ENCODE measurements around the gene FAM53A.
"Not testable (repeated sequence)": the region's sequence is repeated elsewhere in the genome, so short reads cannot be mapped to it uniquely, and the experiment has no call there.

Gene FAM53A

DNA sequence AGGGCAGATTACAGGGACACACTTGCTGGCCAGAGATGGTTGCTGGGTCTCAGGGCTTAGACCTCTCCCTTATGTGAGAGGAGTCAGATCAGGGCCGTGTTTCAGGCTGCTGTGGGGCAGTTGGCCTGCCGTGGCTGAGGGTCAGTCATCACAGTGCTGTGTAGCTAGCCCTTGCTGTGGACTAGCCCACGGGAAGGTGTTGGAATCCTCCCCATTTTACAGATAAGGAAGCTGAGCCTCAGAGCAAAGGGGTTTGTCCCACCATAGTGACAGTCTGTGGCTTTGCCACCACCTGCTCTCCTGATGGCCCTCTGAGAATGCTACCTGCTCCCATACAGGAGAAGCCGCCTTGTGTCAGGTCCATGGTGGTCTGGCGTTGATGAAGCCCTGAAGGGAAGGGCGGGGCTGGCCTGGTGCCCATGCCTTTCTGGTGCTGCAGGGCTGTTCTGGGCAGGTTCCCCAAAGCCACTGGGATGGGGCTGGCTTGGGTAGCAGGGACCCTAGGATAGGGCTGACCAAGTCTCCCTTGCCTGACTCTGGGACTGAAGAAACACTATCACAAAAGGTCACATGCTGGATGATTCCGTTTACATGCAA, 2.4 kb upstream of the FAM53A start:
- no peak for DNase-seq

GRCh38 chr4:1685235-1686150, 1.4 kb upstream of the FAM53A start:
- DNase-seq: peak; percentile 63

DNA sequence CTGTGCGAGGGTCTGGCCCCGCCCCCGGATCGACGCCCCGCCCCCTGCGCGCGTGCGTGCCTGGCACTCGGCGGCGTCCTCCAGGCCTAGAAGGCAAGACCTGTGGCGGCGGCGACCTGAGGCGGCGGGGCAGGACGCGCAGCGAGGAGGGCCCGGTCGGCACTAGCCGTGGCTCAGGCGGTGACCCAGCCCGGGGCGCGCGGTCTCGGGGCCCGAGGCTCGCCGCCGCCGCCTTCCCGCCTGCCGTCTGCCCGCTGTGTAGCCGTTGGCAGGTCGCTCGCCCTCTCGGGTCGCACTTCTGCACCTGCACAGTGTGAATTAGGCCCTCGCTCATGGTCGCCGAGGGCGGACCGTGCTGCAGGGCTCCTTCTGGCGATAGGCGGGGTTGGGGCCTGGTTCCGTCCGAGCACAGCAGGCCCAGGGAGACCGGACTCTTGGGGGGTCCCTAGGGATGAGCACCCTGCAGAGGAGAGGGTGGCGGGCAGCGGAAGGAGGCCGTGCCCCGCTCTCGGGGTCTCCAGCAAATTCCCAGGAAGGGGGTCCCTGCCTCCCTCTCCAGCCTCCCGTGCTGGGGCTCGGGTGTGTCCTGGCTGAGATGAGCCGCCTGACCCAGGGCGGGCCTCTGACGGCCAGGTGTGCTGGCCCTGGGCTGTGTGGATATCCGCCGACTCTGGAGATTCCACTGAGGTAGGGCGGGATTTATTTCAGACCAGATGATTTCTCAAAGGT, 557 bp upstream of the FAM53A start:
- peak; percentile 58 for DNase-seq

DNA sequence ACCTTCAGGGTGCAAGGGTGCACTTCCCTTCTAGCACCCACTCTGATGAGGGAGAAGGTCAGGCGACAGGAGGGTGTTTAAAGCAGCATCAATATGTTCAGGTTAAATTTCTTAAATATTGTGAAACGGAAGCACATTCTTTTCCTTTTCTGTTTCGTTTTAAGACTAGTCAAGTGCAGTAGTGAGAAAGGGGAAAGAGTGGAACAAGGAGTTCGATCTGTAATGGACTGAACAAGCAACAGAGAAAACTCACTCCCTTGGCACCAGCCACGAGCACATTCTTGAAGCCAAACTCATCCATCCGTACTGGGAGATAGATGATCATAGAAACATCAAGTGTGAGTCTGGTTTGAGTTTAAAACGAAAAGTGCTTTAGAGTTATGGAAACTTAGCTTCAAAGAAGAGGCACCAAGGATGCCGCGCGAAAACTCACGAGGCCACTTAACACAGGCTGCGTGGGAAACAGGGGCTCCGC, 815 bp downstream of the FAM53A start:
- DNase-seq: no peak

DNA sequence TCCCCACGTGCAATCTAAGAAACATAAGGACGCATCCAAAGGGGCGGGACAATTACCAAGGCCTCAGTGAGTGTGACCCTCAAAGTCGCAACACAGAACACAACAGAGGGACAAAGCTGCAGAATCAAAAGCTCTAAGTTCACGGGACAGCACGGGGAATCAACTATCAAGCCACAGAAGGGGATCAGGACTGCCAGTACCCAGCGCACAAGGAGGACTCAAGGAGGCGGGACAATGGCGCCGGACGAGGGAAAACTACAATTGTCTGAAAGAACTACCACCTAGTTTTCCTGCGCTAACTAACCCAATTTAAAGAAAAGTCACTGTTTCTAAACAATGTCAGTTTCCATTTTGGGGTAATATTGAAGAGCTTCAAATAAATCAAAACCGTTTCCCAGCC, 1.3 kb downstream of the FAM53A start:
- no peak for DNase-seq

GRCh38 chr4:1678244-1678643, 5.9 kb downstream of the FAM53A start:
- DNase-seq: no peak

DNA sequence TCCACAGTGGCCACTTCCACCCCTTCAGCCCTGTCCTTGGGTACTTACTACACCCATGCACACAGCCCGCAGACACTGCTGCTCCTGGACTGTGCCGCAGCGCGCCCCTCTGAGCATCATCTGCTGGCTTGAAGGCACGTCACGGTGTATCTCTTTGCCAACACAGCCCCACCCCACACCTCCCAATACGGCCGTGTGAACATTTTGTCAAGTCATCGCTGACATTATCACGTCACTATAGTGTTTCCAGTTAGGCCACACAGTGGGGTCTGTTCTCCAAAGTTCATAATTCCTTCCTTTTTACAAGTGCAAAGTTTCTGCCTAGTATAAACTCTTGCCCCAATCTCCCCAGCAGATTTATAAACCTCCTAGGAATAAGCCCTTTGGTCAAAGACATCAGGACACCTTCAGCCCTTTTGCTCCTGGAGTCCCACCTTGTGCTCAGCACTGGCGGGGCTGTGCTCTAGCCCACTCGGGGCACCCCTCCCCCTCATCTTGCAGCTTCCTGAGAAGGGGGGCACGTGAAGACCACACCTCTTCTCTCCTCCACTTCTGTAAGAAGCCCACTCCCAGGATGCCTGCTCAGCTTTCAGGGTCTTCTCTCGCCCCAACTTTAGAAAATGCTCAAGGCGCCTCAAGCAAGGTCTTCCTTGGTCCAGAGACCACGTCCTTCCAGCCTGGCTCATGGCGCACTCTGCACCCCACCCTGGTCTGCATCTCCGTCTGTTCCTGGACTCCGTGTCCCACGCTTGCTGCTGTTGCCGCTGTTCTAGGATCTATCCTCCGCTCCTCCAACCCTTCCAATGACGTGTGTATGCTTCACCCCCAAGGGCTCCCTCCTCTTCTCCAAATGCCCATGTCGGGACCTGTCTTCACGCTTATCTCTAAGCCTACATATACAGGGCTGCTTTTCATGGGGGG, 7.2 kb downstream of the FAM53A start:
- no peak for DNase-seq

- no peak for DNase-seq
These were observed 8.3 kb downstream of the FAM53A start for GRCh38 chr4:1675802-1676137.

DNA sequence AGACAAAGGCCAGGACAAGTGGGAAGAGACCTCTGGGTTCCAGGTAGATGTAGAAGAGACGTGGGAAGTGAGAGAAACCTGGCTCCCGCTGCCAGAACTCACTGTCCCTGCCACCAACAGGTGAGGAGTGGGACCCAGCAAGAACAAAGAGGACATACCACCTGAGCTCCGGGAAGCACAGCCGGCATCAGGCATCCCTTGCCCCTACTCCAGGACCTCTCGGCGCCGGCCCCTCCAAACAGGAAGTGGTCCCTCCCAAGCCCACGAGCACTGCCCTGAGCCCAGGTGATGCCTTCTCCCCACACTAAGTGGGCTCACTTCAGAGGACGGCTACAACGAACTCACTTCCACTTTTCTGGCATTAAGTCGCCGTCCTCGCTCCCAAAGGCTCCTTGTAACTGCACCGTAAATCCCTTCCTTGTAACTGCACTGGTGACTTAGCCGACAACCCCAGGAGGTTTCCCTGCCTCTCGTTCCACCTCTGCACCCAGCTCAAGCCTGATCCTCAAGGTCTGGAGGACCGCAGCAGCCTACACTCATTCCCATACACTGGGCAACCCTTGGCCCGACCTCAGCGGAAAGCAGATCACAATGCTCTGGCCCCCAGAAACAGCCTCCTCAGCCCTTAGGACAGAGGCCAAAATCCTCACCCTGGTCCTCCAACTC, 8.8 kb downstream of the FAM53A start:
- DNase-seq: no peak

GRCh38 chr4:1674682-1675081, 9.4 kb downstream of the FAM53A start:
- DNase-seq: no peak

DNA sequence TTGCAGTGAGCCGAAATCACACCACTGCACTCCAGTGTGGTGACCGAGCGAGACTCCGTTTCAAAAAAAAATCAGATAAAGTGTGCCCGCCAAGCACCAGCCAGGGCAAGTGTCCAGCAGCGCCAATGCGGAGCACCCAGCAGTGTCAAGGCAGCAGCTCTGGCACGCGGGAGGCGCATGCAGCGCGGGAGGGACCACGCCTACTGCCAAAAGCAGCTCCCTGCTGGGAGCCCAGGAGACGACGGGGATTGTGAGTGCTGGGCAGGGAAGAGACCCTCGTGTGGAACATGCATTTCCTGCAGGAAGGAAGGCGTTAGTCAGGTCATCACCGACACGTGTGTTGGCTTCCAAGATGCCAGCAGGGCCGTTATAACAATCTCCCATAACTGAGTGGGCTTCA, 10.4 kb downstream of the FAM53A start:
- DNase-seq: no peak

DNA sequence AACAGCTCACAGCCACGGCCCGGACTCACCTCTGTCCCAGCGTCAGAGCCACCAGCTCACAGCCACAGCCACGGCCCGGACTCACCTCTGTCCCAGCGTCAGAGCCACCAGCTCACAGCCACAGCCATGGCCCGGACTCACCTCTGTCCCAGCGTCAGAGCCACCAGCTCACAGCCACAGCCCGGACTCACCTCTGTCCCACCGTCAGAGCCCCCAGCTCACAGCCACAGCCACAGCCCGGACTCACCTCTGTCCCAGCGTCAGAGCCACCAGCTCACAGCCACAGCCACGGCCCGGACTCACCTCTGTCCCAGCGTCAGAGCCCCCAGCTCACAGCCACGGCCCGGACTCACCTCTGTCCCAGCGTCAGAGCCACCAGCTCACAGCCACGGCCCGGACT, 13.1 kb downstream of the FAM53A start:
- DNase-seq: not testable (repeated sequence)

GRCh38 chr4:1670279-1670678, 13.8 kb downstream of the FAM53A start:
- no peak for DNase-seq

GRCh38 chr4:1669850-1670249, 14.3 kb downstream of the FAM53A start:
- no peak for DNase-seq

- DNase-seq: no peak
These were observed 14.8 kb downstream of the FAM53A start for GRCh38 chr4:1669270-1669669.

DNA sequence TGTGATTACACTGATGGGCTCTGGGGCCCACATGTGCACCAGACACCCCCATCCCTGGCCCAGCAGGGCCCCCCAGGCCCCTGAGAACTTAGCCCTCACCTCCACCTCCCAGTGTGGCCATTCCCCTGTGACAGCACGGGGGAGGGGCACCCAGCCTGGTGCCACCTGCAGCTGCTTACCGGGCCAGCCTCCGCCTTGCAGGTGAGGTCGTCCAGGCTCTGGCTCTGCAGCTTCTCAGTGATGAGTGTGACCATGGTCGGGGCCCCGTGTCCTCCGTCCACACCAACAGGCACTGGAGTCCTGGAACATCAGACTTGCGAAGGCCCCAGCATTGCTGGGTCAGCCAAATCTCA, 15.6 kb downstream of the FAM53A start:
- DNase-seq: no peak

DNA sequence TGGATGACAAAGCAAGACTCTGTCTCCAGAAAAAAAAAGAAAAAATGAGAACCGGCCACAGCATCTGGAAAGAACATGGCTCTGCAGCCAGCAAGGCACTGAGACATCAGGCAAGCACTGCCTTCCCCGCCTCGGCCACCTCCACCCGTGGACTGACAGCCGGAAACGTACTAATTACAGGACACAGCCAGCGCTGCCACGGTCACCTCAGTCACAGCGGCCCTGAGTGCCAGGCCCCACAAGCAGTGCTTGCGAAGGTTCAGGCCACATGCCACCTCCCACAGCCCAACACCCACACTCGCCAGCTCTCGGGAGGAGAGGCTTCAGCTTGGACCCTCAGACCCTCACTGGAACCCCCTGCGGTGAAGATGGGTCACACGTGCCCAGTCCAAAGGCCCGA, 16.8 kb downstream of the FAM53A start:
- no peak for DNase-seq

- no peak for DNase-seq
These were observed 17.7 kb downstream of the FAM53A start for GRCh38 chr4:1666391-1666790.

GRCh38 chr4:1664141-1664540, 20.0 kb downstream of the FAM53A start:
- DNase-seq: no peak

GRCh38 chr4:1663549-1663948, 20.6 kb downstream of the FAM53A start:
- DNase-seq: no peak

GRCh38 chr4:1661695-1662094, 22.4 kb downstream of the FAM53A start:
- DNase-seq: no peak
